ENCODE results near the gene PLEKHG3. TPM values are rescaled to one million over a fixed set of nuclear protein-coding genes. Genes with fewer than 3 reads are reported as not detected.
"Not testable (repeated sequence)": the region's sequence is repeated elsewhere in the genome, so short reads cannot be mapped to it uniquely, and the experiment has no call there.

PLEKHG3 gene
- total and polyA plus RNA-seq, 12 donors = 2.7 to 11.7 (median 8.9) TPM

- no peak overlapping the region for H3K27ac ChIP-seq
- intact Hi-C loops (cut with DNase I) = no loop called here
These were observed 16.2 kb upstream of the PLEKHG3 start for GRCh38 chr14:64688031-64688430.

GRCh38 chr14:64688811-64689281 lies 15.4 kb upstream of the PLEKHG3 start:
- no peaks in the 10 kb centered on the region for H3K4me1 ChIP-seq (replicated peaks in 1 of 2)
- intact Hi-C loops (cut with DNase I) = no loop called here
- no peaks in the 10 kb centered on the region for H3K27me3 ChIP-seq
- 72 to 74% (median 73%) methylated on average over 7 of the region's 7 CpGs for WGBS, 4 donors
- TF ChIP-seq POLR2A (IDR thresholded peaks at IDR 0.05) (no peak), CTCF (IDR thresholded peaks at IDR 0.05) (no peak)
- DNase-seq = no peak
- H3K9me3 ChIP-seq (replicated peaks in 1 of 3) = no peaks in the 10 kb centered on the region
- no peak overlapping the region for H3K27ac ChIP-seq
- H3K36me3 ChIP-seq (replicated peaks in 1 of 2) = no peaks in the 10 kb centered on the region
- no peak overlapping the region for H3K4me3 ChIP-seq

More at GRCh38 chr14:64688031-64688430, 16.2 kb upstream of the PLEKHG3 start:
- Histone ChIP-seq H3K36me3 (replicated peaks in 1 of 2) (no peaks in the 10 kb centered on the region), H3K9me3 (replicated peaks in 1 of 3) (no peaks in the 10 kb centered on the region), H3K27me3 (no peaks in the 10 kb centered on the region), H3K4me3 (no peak overlapping the region), H3K4me1 (replicated peaks in 1 of 2) (no peaks in the 10 kb centered on the region)
- no peak for TF ChIP-seq POLR2A (IDR thresholded peaks at IDR 0.05)
- no peak for TF ChIP-seq CTCF (IDR thresholded peaks at IDR 0.05)
- no peak for DNase-seq
- 50 to 76% (median 69%) methylated on average over 2 of the region's 2 CpGs for WGBS, 4 donors

- Histone ChIP-seq H3K9me3 (replicated peaks in 1 of 3) (no peaks in the 10 kb centered on the region), H3K4me3 (no peak overlapping the region), H3K27ac (no peak overlapping the region), H3K4me1 (replicated peaks in 1 of 2) (no peaks in the 10 kb centered on the region), H3K27me3 (no peaks in the 10 kb centered on the region), H3K36me3 (replicated peaks in 1 of 2) (no peaks in the 10 kb centered on the region)
- no peak for DNase-seq
- intact Hi-C loops (cut with DNase I) = no loop called here
- TF ChIP-seq POLR2A (IDR thresholded peaks at IDR 0.05) (no peak), CTCF (IDR thresholded peaks at IDR 0.05) (no peak)
- WGBS, 4 donors = 51 to 72% (median 62%) methylated on average over 3 of the region's 3 CpGs
These were observed 14.9 kb upstream of the PLEKHG3 start for GRCh38 chr14:64689289-64689688.

- H3K27ac ChIP-seq; intact Hi-C loops (cut with DNase I); H3K36me3 ChIP-seq (replicated peaks in 1 of 2); H3K27me3 ChIP-seq; H3K4me3 ChIP-seq; H3K4me1 ChIP-seq (replicated peaks in 1 of 2); H3K9me3 ChIP-seq (replicated peaks in 1 of 3): not testable (repeated sequence)
- 84 to 91% (median 88%) methylated on average over 6 of the region's 6 CpGs for WGBS, 4 donors
- DNase-seq = peak in 1 of 7 donors; percentile 23
These were observed 13.6 kb upstream of the PLEKHG3 start for GRCh38 chr14:64690607-64691006.

- Histone ChIP-seq H3K27me3 (no peaks in the 10 kb centered on the region), H3K9me3 (replicated peaks in 1 of 3) (no peaks in the 10 kb centered on the region), H3K36me3 (replicated peaks in 1 of 2) (no peaks in the 10 kb centered on the region), H3K27ac (no peak overlapping the region), H3K4me3 (no peak overlapping the region), H3K4me1 (replicated peaks in 1 of 2) (no peaks in the 10 kb centered on the region)
- TF ChIP-seq CTCF (IDR thresholded peaks at IDR 0.05) (no peak), POLR2A (IDR thresholded peaks at IDR 0.05) (no peak)
- DNase-seq = no peak
- intact Hi-C loops (cut with DNase I) = no loop called here
- 83 to 90% (median 87%) methylated on average over 2 of the region's 2 CpGs for WGBS, 4 donors
These were observed 12.8 kb upstream of the PLEKHG3 start for GRCh38 chr14:64691376-64691775.
